ENCODE results near the gene FABP6. TPM values are rescaled to one million over a fixed set of nuclear protein-coding genes. Genes with fewer than 3 reads are reported as not detected.

Gene FABP6
- total RNA-seq, 1 experiment from 2014 or later, result 0.31 TPM

DNA sequence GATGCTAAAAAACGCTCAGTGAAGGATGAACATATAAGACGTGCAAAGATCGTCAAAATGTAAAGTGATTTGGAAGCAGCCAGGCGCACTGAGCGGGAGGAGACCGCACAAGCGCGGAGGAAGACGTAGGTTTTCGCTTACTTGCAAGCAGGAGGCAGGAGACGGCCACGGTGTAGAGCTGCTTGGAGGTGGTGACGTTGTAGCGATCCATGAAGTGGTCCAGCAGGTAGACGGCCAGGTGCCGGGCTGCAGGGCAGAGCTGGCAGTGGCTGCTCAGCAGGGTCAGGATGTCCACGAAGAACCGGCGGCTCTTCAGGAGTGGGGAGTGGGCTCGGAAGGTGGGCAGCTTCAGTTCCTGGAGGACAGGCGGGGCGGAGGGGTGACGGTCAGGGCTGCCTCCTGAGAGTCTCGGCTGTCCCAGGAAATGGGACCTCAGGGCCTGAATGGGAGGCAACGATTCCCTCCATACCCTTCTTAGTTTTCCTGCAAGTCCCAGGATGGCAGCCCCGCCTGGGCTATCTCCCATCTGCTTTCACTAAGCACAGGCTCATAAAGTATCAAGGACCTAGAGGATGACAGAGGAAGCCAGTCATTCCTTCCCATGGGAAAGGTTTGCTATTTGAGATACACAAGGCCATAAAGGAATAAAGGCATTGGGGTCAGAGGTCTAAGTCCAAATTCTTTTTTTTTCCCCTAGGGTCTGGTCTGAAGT, 51.2 kb downstream of the FABP6 start:
- DNase-seq (ENCODE audit: low read depth, low spot score) (no peak), ATAC-seq (no peak)
- ChIA-PET POLR2A (no interaction called here), CTCF (interaction anchor here (0.6 kb wide), 2 partner anchors 58 to 171 kb away, joined by 3 read pairs; no protein-coding TSS in a partner anchor)
- Histone ChIP-seq H3K4me1 (ENCODE audit: control insufficient read depth, insufficient read depth, low read length) (no peaks in the 10 kb centered on the region), H3K27me3 (ENCODE audit: control insufficient read depth, insufficient read depth, low read length) (no peaks in the 10 kb centered on the region), H3K9me3 (ENCODE audit: control insufficient read depth, insufficient read depth, low read depth, low read length) (no peaks in the 10 kb centered on the region), H3K27ac (ENCODE audit: low read length) (no peak overlapping the region), H3K4me3 (ENCODE audit: low read depth in 2 of 2, low read length in 2 of 2) (no peak overlapping the region), H3K36me3 (ENCODE audit: control insufficient read depth, insufficient read depth, low read length) (no peaks in the 10 kb centered on the region)
- no peak for TF ChIP-seq POLR2AphosphoS5 (IDR thresholded peaks at IDR 0.05; ENCODE audit: low read depth, low read length)
- TF ChIP-seq TCF7L2 (IDR thresholded peaks at IDR 0.05; ENCODE audit: low read depth, low read length), result no peak
- TF ChIP-seq, protein P1, sequence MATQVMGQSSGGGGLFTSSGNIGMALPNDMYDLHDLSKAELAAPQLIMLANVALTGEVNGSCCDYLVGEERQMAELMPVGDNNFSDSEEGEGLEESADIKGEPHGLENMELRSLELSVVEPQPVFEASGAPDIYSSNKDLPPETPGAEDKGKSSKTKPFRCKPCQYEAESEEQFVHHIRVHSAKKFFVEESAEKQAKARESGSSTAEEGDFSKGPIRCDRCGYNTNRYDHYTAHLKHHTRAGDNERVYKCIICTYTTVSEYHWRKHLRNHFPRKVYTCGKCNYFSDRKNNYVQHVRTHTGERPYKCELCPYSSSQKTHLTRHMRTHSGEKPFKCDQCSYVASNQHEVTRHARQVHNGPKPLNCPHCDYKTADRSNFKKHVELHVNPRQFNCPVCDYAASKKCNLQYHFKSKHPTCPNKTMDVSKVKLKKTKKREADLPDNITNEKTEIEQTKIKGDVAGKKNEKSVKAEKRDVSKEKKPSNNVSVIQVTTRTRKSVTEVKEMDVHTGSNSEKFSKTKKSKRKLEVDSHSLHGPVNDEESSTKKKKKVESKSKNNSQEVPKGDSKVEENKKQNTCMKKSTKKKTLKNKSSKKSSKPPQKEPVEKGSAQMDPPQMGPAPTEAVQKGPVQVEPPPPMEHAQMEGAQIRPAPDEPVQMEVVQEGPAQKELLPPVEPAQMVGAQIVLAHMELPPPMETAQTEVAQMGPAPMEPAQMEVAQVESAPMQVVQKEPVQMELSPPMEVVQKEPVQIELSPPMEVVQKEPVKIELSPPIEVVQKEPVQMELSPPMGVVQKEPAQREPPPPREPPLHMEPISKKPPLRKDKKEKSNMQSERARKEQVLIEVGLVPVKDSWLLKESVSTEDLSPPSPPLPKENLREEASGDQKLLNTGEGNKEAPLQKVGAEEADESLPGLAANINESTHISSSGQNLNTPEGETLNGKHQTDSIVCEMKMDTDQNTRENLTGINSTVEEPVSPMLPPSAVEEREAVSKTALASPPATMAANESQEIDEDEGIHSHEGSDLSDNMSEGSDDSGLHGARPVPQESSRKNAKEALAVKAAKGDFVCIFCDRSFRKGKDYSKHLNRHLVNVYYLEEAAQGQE (IDR thresholded peaks at IDR 0.05; ENCODE audit: insufficient read depth in 1 of 2, low read depth in 2 of 2, low read length in 1 of 2), result no peak
- TF ChIP-seq SIN3A (IDR thresholded peaks at IDR 0.05; ENCODE audit: borderline replicate concordance, insufficient read depth, low read depth, low read length), result no peak
- TF ChIP-seq, protein P2, sequence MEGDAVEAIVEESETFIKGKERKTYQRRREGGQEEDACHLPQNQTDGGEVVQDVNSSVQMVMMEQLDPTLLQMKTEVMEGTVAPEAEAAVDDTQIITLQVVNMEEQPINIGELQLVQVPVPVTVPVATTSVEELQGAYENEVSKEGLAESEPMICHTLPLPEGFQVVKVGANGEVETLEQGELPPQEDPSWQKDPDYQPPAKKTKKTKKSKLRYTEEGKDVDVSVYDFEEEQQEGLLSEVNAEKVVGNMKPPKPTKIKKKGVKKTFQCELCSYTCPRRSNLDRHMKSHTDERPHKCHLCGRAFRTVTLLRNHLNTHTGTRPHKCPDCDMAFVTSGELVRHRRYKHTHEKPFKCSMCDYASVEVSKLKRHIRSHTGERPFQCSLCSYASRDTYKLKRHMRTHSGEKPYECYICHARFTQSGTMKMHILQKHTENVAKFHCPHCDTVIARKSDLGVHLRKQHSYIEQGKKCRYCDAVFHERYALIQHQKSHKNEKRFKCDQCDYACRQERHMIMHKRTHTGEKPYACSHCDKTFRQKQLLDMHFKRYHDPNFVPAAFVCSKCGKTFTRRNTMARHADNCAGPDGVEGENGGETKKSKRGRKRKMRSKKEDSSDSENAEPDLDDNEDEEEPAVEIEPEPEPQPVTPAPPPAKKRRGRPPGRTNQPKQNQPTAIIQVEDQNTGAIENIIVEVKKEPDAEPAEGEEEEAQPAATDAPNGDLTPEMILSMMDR (IDR thresholded peaks at IDR 0.05), result no peak
- intact Hi-C loops (cut with micrococcal nuclease; ENCODE audit: unreplicated experiment), result no loop called here
- in situ Hi-C loops (cut with HindIII; ENCODE audit: low pct_unique_long_range_greater_than_20kb, low sequenced_read_pairs), result no loop called here
- no TSS peak for BruUV-seq (replicated peaks)

DNA sequence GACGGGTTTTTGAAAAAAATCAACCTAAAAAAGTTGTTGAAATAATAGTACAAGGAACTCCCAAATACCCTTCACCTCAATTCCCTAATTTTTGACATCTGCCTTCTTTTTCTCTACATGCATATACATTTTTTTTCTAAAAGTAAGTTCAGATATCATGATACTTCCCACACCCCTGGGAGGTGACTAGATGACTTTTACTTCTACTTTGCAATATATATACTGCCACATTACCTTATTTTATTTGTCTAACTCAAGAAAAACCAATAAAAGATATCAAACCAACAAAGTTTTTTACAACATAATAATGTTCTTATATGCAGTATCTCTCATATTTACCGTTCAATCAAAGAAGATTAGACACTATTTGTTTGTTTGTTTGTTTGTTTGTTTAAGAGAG, 52.0 kb downstream of the FABP6 start:
- no peak overlapping the region for H3K27ac ChIP-seq (ENCODE audit: low read length)
- in situ Hi-C loops (cut with HindIII; ENCODE audit: low pct_unique_long_range_greater_than_20kb, low sequenced_read_pairs) (no loop called here), intact Hi-C loops (cut with micrococcal nuclease; ENCODE audit: unreplicated experiment) (no loop called here)
- no peaks in the 10 kb centered on the region for H3K9me3 ChIP-seq (ENCODE audit: control insufficient read depth, insufficient read depth, low read depth, low read length)
- ATAC-seq (no peak), DNase-seq (ENCODE audit: low read depth, low spot score) (no peak)
- H3K36me3 ChIP-seq (ENCODE audit: control insufficient read depth, insufficient read depth, low read length), result no peaks in the 10 kb centered on the region
- TF ChIP-seq TCF7L2 (IDR thresholded peaks at IDR 0.05; ENCODE audit: low read depth, low read length), result no peak
- no peak for TF ChIP-seq SIN3A (IDR thresholded peaks at IDR 0.05; ENCODE audit: borderline replicate concordance, insufficient read depth, low read depth, low read length)
- TF ChIP-seq, protein P1 (IDR thresholded peaks at IDR 0.05; ENCODE audit: insufficient read depth in 1 of 2, low read depth in 2 of 2, low read length in 1 of 2), result no peak
- no peak for TF ChIP-seq POLR2AphosphoS5 (IDR thresholded peaks at IDR 0.05; ENCODE audit: low read depth, low read length)
- TF ChIP-seq, protein P2 (IDR thresholded peaks at IDR 0.05), result no peak
- no TSS peak for BruUV-seq (replicated peaks)
- no peaks in the 10 kb centered on the region for H3K27me3 ChIP-seq (ENCODE audit: control insufficient read depth, insufficient read depth, low read length)
- H3K4me1 ChIP-seq (ENCODE audit: control insufficient read depth, insufficient read depth, low read length), result no peaks in the 10 kb centered on the region
- no peak overlapping the region for H3K4me3 ChIP-seq (ENCODE audit: low read depth in 2 of 2, low read length in 2 of 2)
- POLR2A ChIA-PET, result no interaction called here
- CTCF ChIA-PET, result no interaction called here
